Fibroblast of skin of abdomen (primary cell): ENCODE measurements around the gene ZFP37. TPM values are rescaled to one million over a fixed set of nuclear protein-coding genes. Genes with fewer than 3 reads are reported as not detected.
"Not testable (repeated sequence)": the region's sequence is repeated elsewhere in the genome, so short reads cannot be mapped to it uniquely, and the experiment has no call there.

ENCODE experiments used
- DNase-seq: peaks from one replicate; pipeline ENCODE4 v3.0.0-alpha.2; 2013
- polyA plus RNA-seq, 2 experiments: library from polyadenylated mRNA; unstranded; fragments of 120-200 nt; gene quantifications; one replicate each; pipeline ENCODE4 v1.2.1, GENCODE V29; 2013; ENCODE audit not compliant: insufficient read length in 2 of 2

Gene ZFP37
- polyA plus RNA-seq (2013, experiment 1 of 2; ENCODE audit: insufficient read length), result 2.6 TPM
- 2.8 TPM for polyA plus RNA-seq (2013, experiment 2 of 2; ENCODE audit: insufficient read length)

- DNase-seq, result peak; percentile 95
These were observed at the start of gene ZFP37 for GRCh38 chr9:113056191-113057106. TSS of gene ZFP37 (minus strand) at chr9:113056724. CDS start at chr9:113056688, 36 bp downstream.

GRCh38 chr9:113105345-113105744 is 48.8 kb upstream of the ZFP37 start:
- not testable (repeated sequence) for DNase-seq

GRCh38 chr9:113095561-113095960 is 39.0 kb upstream of the ZFP37 start:
- no peak for DNase-seq

- DNase-seq, result not testable (repeated sequence)
These were observed 33.4 kb upstream of the ZFP37 start for GRCh38 chr9:113089924-113090323.

GRCh38 chr9:113089143-113089505 is 32.6 kb upstream of the ZFP37 start:
- not testable (repeated sequence) for DNase-seq

GRCh38 chr9:113088456-113089142 is 32.1 kb upstream of the ZFP37 start:
- not testable (repeated sequence) for DNase-seq

GRCh38 chr9:113062932-113063310 is 6.4 kb upstream of the ZFP37 start:
- peak; percentile 9 for DNase-seq

- not testable (repeated sequence) for DNase-seq
These were observed 5.9 kb upstream of the ZFP37 start for GRCh38 chr9:113062256-113062931.

- DNase-seq, result peak; percentile 6
These were observed 4.7 kb upstream of the ZFP37 start for GRCh38 chr9:113061072-113061850.

GRCh38 chr9:113059581-113060284 is 3.2 kb upstream of the ZFP37 start:
- peak; percentile 4 for DNase-seq

GRCh38 chr9:113057193-113057592 is 669 bp upstream of the ZFP37 start:
- DNase-seq, result no peak

- DNase-seq, result peak; percentile 3
These were observed 13.5 kb downstream of the ZFP37 start for GRCh38 chr9:113042884-113043657.

GRCh38 chr9:113026200-113026599 is 30.3 kb downstream of the ZFP37 start:
- no peak for DNase-seq

GRCh38 chr9:113018247-113018646 is 38.3 kb downstream of the ZFP37 start:
- no peak for DNase-seq

- no peak for DNase-seq
These were observed 44.0 kb downstream of the ZFP37 start for GRCh38 chr9:113012492-113012891.

- DNase-seq, result peak; percentile 49
These were observed 44.6 kb downstream of the ZFP37 start, which contains the start of gene ZNF883 for GRCh38 chr9:113011911-113012381. TSS of gene ZNF883 (minus strand) at chr9:113012192.

- DNase-seq, result no peak
These were observed 50.7 kb downstream of the ZFP37 start for GRCh38 chr9:113005777-113006176.

GRCh38 chr9:112997236-112997941 is 59.1 kb downstream of the ZFP37 start:
- no peak for DNase-seq
